ENCODE measurements around the gene DIAPH2.

DNA sequence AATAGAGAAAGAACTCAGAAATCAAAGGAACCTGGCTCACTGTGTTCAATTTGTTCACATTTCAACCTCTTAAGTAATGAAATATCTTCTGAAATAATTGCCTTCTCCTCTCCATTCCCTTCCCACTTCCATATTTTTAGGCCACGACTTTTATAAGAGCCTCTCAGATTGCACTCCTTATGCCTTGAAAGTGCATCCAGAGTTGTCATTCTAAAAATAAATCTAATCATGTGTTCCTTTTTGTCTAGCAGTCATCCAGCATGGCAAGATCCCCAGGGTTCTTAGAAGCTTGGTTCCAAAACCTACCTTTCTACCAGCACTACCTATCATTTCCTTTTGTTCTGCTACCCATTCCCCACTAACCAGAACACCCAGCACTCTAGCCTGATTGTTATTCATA is 156.7 kb downstream of the DIAPH2 start:
- TF ChIP-seq CTCF (IDR thresholded peaks at IDR 0.05) (no peak), ZBTB21 (CRISPR knock-in tag; IDR thresholded peaks at IDR 0.05; ENCODE audit: borderline replicate concordance) (no peak), CBFB (CRISPR knock-in tag; IDR thresholded peaks at IDR 0.05; ENCODE audit: low read depth) (no peak), MAX (CRISPR knock-in tag; IDR thresholded peaks at IDR 0.05) (no peak), SMAD3 (CRISPR knock-in tag; IDR thresholded peaks at IDR 0.05; ENCODE audit: borderline replicate concordance) (no peak), ESRRA (CRISPR knock-in tag; IDR thresholded peaks at IDR 0.05; ENCODE audit: borderline replicate concordance) (no peak), TEAD4 (CRISPR knock-in tag; IDR thresholded peaks at IDR 0.05) (no peak), ZNF263 (CRISPR knock-in tag; IDR thresholded peaks at IDR 0.05; ENCODE audit: low read depth) (no peak)
- TF ChIP-seq, protein P1, sequence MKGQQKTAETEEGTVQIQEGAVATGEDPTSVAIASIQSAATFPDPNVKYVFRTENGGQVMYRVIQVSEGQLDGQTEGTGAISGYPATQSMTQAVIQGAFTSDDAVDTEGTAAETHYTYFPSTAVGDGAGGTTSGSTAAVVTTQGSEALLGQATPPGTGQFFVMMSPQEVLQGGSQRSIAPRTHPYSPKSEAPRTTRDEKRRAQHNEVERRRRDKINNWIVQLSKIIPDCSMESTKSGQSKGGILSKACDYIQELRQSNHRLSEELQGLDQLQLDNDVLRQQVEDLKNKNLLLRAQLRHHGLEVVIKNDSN (CRISPR knock-in tag; IDR thresholded peaks at IDR 0.05): no peak
- TF ChIP-seq, protein P2, sequence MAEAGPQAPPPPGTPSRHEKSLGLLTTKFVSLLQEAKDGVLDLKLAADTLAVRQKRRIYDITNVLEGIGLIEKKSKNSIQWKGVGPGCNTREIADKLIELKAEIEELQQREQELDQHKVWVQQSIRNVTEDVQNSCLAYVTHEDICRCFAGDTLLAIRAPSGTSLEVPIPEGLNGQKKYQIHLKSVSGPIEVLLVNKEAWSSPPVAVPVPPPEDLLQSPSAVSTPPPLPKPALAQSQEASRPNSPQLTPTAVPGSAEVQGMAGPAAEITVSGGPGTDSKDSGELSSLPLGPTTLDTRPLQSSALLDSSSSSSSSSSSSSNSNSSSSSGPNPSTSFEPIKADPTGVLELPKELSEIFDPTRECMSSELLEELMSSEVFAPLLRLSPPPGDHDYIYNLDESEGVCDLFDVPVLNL (CRISPR knock-in tag; IDR thresholded peaks at IDR 0.05; ENCODE audit: borderline replicate concordance, low read depth): no peak
